Left lung (tissue), 10 donors: ENCODE results near the gene MUC21. TPM values are rescaled to one million over a fixed set of nuclear protein-coding genes. Genes with fewer than 3 reads are reported as not detected.

Experiments used
- ATAC-seq: fragments of 200-7000 bp; cut with Tn5 transposase; one replicate; pipeline ENCODE4 v1.9.1; 2020; ENCODE audit warnings: moderate library complexity
- DNase-seq, 4 donors: peaks; one replicate each; pipeline ENCODE4 v3.0.0-alpha.2; 2013 to 2020
- H3K27ac ChIP-seq, 2 donors: fragments of 200-600 bp; sonication (generic) in 1 of 2; one replicate each; pipeline versions ENCODE4 v1.5.0 to v1.8.0; 2020 to 2021
- H3K27me3 ChIP-seq, 2 donors: fragments of 200-600 bp; sonication (generic) in 1 of 2; one replicate each; pipeline versions ENCODE4 v1.5.0 to v1.8.0; 2020 to 2021
- H3K36me3 ChIP-seq, 2 donors: fragments of 200-600 bp; sonication (generic) in 1 of 2; one replicate each; pipeline versions ENCODE4 v1.5.0 to v1.8.0; 2020 to 2021
- H3K4me1 ChIP-seq, 2 donors: fragments of 200-600 bp; one replicate each; pipeline ENCODE4 v1.8.0; 2021
- H3K4me3 ChIP-seq, 2 donors: fragments of 200-600 bp; sonication (generic) in 1 of 2; one replicate each; pipeline versions ENCODE4 v1.5.0 to v1.8.0; 2020 to 2021; ENCODE audit warnings: mild to moderate bottlenecking in 1 of 2
- H3K9me3 ChIP-seq, 2 donors: fragments of 200-600 bp; sonication (generic) in 1 of 2; one replicate each; pipeline versions ENCODE4 v1.5.0 to v1.8.0; 2020 to 2021
- intact Hi-C, 2 donors: fragments of 100-400 bp; cut with DNase I; formaldehyde crosslinking; loops; one replicate each; pipeline versions ENCODE4 v1.11.2 to v1.14.2; 2022
- polyA plus RNA-seq, 6 donors: library from polyadenylated mRNA; unstranded; fragments of 120-200 nt; gene quantifications; one replicate each; pipeline ENCODE4 v1.2.1, GENCODE V29; 2013; ENCODE audit not compliant: insufficient read length in 6 of 6
- total RNA-seq, 2 donors: library from RNA; stranded (reverse); fragmentation: NEBNext Ultra II Directional; extraction: Animal tissue kit (Norgen Biotek cat#: 25700); gene quantifications; one replicate each; pipeline ENCODE4 v1.2.1, GENCODE V29; 2021
- TF ChIP-seq, protein P1 (sequence below), 2 donors: fragments of 200-600 bp; sonication (generic) in 1 of 2; IDR thresholded peaks; one replicate each; pipeline versions ENCODE4 v1.5.0 to v1.8.0; 2021; ENCODE audit warnings: antibody characterized with exemption in 2 of 2
- donor health status: DM: no; HTN: yes; CAD: no.
- donor health status: DM: no; HTN: no; CAD: no.

MUC21 gene
- total and polyA plus RNA-seq, 8 donors: 0.04 to 9.5 (median 4.3) TPM; not detected in 4

DNA sequence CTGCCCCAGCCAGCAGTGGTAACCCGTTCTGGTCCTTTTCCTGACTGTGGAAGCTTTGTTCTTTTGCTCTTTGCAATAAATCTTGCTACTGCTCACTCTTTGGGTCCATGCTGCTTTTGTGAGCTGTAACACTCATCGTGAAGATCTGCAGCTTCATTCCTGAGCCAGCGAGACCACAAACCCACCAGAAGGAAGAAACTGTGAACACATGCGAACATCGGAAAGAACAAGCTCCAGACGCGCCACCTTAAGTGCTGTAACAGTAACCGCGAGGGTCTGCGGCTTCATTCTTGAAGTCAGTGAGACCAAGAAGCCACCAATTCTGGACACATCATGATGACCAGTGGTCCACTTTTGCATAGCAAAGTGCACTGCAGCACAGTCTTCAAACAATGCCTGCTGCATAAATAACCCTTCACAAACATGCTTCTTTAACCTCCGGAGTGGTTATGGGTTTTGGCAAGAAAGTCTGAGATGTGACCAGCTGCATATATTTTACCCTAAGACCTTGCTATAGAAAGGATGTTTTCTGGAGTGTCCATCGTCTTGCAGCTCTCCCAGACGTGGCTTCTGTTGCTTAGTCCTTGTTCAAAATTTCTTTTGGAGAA is 17.9 kb downstream of the MUC21 start:
- Histone ChIP-seq H3K4me1 (peaks cover 0 to 3% of the 10 kb centered on the region in 2 donors), H3K36me3 (no peaks in the 10 kb centered on the region), H3K4me3 (no peak overlapping the region), H3K9me3 (no peaks in the 10 kb centered on the region), H3K27ac (no peak overlapping the region), H3K27me3 (no peaks in the 10 kb centered on the region)
- ATAC-seq (no peak), DNase-seq (no peak)
- TF ChIP-seq, protein P1, sequence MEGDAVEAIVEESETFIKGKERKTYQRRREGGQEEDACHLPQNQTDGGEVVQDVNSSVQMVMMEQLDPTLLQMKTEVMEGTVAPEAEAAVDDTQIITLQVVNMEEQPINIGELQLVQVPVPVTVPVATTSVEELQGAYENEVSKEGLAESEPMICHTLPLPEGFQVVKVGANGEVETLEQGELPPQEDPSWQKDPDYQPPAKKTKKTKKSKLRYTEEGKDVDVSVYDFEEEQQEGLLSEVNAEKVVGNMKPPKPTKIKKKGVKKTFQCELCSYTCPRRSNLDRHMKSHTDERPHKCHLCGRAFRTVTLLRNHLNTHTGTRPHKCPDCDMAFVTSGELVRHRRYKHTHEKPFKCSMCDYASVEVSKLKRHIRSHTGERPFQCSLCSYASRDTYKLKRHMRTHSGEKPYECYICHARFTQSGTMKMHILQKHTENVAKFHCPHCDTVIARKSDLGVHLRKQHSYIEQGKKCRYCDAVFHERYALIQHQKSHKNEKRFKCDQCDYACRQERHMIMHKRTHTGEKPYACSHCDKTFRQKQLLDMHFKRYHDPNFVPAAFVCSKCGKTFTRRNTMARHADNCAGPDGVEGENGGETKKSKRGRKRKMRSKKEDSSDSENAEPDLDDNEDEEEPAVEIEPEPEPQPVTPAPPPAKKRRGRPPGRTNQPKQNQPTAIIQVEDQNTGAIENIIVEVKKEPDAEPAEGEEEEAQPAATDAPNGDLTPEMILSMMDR (IDR thresholded peaks at IDR 0.05): no peak
- intact Hi-C loops: no loop called here

DNA sequence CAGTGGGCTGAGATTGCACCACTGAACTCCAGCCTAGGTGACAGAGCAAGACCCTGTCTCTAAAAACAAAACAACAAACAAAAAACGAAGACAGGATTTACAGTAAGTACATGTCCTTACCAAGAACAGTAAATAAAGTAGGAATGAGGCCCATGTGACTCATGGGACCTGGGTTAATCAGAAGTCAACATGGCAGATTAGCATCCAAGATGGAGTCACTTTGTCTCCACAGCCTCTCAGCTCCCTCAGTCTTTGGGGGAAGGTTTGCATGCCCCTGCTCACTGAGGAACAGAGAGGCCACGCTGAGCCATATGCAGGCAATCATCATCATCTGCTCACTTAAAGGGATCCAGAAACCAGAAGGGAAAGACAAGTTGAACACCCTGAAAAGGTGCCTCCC is 19.0 kb downstream of the MUC21 start:
- Histone ChIP-seq H3K4me3 (no peak overlapping the region), H3K36me3 (no peaks in the 10 kb centered on the region), H3K27me3 (no peaks in the 10 kb centered on the region), H3K4me1 (peaks cover 0 to 3% of the 10 kb centered on the region in 2 donors), H3K27ac (no peak overlapping the region), H3K9me3 (no peaks in the 10 kb centered on the region)
- no peak for ATAC-seq
- TF ChIP-seq, protein P1 (IDR thresholded peaks at IDR 0.05): no peak
- intact Hi-C loops: no loop called here
- DNase-seq: no peak

- intact Hi-C loops: no loop called here
- no peak overlapping the region for H3K4me3 ChIP-seq
- no peaks in the 10 kb centered on the region for H3K27me3 ChIP-seq
- no peaks in the 10 kb centered on the region for H3K9me3 ChIP-seq
- DNase-seq (no peak), ATAC-seq (no peak)
- TF ChIP-seq, protein P1 (IDR thresholded peaks at IDR 0.05): no peak
- peak overlapping the region; percentile 5 to 65 for H3K27ac ChIP-seq
- peaks cover 0 to 8% of the 10 kb centered on the region in 2 donors for H3K4me1 ChIP-seq
- no peaks in the 10 kb centered on the region for H3K36me3 ChIP-seq
These were observed 21.3 kb downstream of the MUC21 start for GRCh38 chr6:31004794-31005193.

DNA sequence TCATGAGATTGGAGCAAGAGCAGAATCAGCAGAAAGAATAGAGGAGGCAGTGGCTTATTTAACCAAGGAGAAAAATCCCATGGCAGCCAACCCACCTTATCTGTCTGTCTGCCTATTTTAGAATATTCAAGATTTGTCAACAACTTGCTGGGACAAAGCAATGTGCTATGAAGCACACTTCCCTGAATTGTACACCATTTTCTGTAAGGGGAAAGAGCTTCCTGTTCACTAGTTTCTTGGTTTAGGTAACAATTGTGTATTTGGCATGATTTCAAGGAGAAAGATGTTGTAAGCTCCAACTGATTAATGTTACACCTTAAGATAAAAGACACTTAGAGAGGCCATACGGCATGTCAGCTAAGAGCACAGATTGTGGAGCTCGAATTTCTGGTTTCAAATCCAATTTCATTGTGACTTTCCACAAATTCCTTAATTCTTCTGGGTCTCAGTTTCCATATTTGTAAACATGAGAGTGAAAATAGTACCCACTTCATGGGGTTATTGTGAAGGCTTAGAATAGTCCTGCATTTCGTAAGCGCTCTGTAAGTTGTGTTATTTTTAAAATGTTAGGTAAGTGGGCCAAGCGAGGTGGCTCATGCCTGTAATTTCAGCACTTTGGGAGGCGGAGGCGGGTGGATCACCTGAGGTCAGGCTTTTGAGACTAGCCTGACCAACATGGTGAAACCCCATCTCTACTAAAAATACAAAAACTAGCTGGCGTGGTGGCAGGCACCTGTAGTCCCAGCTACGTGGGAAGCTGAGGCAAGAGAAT is 21.9 kb downstream of the MUC21 start:
- TF ChIP-seq, protein P1 (IDR thresholded peaks at IDR 0.05): no peak
- H3K4me1 ChIP-seq: peaks cover 0 to 8% of the 10 kb centered on the region in 2 donors

GRCh38 chr6:31007694-31008093 is 24.2 kb downstream of the MUC21 start:
- TF ChIP-seq, protein P1 (IDR thresholded peaks at IDR 0.05): no peak
- Histone ChIP-seq H3K4me1 (peaks cover 0 to 8% of the 10 kb centered on the region in 2 donors), H3K27ac (peak overlapping the region; percentile 6 to 42), H3K36me3 (no peaks in the 10 kb centered on the region), H3K9me3 (no peaks in the 10 kb centered on the region), H3K27me3 (no peaks in the 10 kb centered on the region), H3K4me3 (no peak overlapping the region)
- peak; percentile 79 for ATAC-seq
- no peak for DNase-seq
- intact Hi-C loops: no loop called here

More for the DNA sequence above, 21.9 kb downstream of the MUC21 start:
- ATAC-seq (peak; percentile 70), DNase-seq (peak in 2 of 4 donors; percentile 8 to 61)
- no peaks in the 10 kb centered on the region for H3K36me3 ChIP-seq
- intact Hi-C loops: no loop called here
- H3K9me3 ChIP-seq: no peaks in the 10 kb centered on the region
- H3K27me3 ChIP-seq: no peaks in the 10 kb centered on the region
- no peak overlapping the region for H3K4me3 ChIP-seq
- peak overlapping the region; percentile 5 to 65 for H3K27ac ChIP-seq
